BLaER1 (cell line): Measurements from ENCODE around the gene ECE1.
A peak's percentile ranks its signal among the peaks of the same experiment; 100 is the strongest.

ENCODE experiments used
- H3K27ac ChIP-seq: shearing (Covaris generic); formaldehyde crosslinking; 2 replicates; pipeline ENCODE4 v1.8.1; 2022
- H3K27me3 ChIP-seq: shearing (Covaris generic); formaldehyde crosslinking; 2 replicates; pipeline ENCODE4 v1.8.1; 2022
- H3K36me3 ChIP-seq: shearing (Covaris generic); formaldehyde crosslinking; 2 replicates; pipeline ENCODE4 v1.8.1; 2022
- H3K4me1 ChIP-seq: shearing (Covaris generic); formaldehyde crosslinking; 2 replicates; pipeline ENCODE4 v1.8.1; 2022
- H3K4me2 ChIP-seq: shearing (Covaris generic); formaldehyde crosslinking; 2 replicates; pipeline ENCODE4 v1.8.1; 2022
- H3K4me3 ChIP-seq: shearing (Covaris generic); formaldehyde crosslinking; 2 replicates; pipeline ENCODE4 v1.8.1; 2022
- H3K9ac ChIP-seq: shearing (Covaris generic); formaldehyde crosslinking; 2 replicates; pipeline ENCODE4 v1.8.1; 2022
- H3K9me3 ChIP-seq: shearing (Covaris generic); formaldehyde crosslinking; 2 replicates; pipeline ENCODE4 v1.8.1; 2022
- H4K20me1 ChIP-seq: shearing (Covaris generic); formaldehyde crosslinking; 2 replicates; pipeline ENCODE4 v1.8.1; 2022
- Cebpa-rat ChIP-seq: shearing (Covaris generic); IDR thresholded peaks from 2 replicates; pipeline ENCODE4 v1.8.1; 2022

The ECE1 gene

DNA sequence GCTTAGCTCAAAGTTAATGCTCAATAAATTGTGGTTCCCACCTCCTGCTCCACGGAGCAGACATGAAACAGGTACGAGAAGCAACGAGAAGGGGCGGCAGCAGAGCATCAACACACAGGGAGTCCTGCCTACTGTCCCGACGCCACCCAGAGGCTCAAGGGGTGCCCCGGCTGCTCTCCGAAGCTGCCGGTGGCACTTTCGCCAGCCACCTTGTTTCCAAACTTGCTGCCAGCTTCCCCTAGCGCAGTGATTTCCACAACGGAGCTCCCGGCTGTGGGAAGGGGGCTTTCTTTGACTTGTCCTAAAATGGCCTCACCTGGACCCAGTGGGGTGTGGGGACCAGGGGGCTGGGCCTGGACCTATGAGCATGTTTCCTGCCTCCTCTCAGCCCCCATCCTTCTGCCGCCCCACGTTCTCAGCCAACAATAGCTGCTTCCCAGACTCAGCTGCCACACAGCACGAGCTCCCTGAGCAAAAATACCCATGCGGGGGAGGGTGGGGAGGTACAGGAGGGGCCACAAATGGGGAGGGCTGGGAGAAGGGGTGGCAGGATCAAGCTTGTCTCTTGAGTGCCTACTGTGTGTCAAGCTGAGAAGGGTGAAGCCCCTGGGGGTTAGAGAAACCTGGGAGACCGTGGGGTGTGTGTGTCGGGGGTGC is 35.6 kb upstream of the ECE1 start:
- Histone ChIP-seq H3K4me2 (peak overlapping the region; percentile 86), H3K27me3 (no peaks in the 10 kb centered on the region), H3K4me3 (no peak overlapping the region), H3K4me1 (peaks cover 74% of the 10 kb centered on the region), H4K20me1 (peaks cover 11% of the 10 kb centered on the region; the same call in 1 of the 2 replicates), H3K9ac (peak overlapping the region; percentile 34; the same call in 1 of the 2 replicates), H3K36me3 (no peaks in the 10 kb centered on the region), H3K9me3 (no peaks in the 10 kb centered on the region), H3K27ac (peak overlapping the region; percentile 75)
- TF ChIP-seq Cebpa-rat = no peak

DNA sequence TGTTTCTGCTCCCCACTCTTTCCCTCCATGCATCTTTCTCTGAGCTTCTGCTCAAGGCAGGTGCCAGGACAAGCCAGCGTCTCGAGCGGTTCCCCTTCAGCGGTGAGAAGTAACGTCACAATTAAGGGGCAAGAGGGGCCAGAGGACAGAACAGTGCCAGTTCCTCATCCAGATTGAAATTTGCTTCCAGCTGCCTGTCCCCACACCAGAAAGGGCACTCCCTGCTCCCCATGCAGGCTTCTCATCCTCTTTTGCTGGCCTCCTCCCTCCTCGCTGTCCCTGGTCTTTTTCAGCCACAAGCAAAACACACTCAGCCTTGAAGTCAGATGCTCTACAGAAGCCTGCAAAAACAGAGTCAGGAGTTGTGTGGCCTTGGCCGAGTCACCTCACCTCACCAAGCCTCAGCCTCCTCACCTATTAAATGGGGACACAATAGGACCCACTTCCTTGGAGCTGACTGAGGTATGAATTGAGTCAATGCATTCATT is 35.0 kb upstream of the ECE1 start:
- Histone ChIP-seq H3K4me2 (peak overlapping the region; percentile 86), H3K27me3 (no peaks in the 10 kb centered on the region), H4K20me1 (peaks cover 11% of the 10 kb centered on the region; the same call in 1 of the 2 replicates), H3K9ac (peak overlapping the region; percentile 34; the same call in 1 of the 2 replicates), H3K9me3 (no peaks in the 10 kb centered on the region), H3K4me1 (peaks cover 80% of the 10 kb centered on the region), H3K4me3 (peak overlapping the region; percentile 30; the same call in 1 of the 2 replicates), H3K36me3 (no peaks in the 10 kb centered on the region), H3K27ac (peak overlapping the region; percentile 75)
- TF ChIP-seq Cebpa-rat = peak; percentile 5; the same call in 1 of the 2 replicates

- peak overlapping the region; percentile 86 for H3K4me2 ChIP-seq
- H3K9ac ChIP-seq = peak overlapping the region; percentile 34; the same call in 1 of the 2 replicates
- peak overlapping the region; percentile 75 for H3K27ac ChIP-seq
- H3K9me3 ChIP-seq = no peaks in the 10 kb centered on the region
- H3K27me3 ChIP-seq = no peaks in the 10 kb centered on the region
- peak; percentile 93 for TF ChIP-seq Cebpa-rat
- H3K4me1 ChIP-seq = peaks cover 82% of the 10 kb centered on the region
- H3K4me3 ChIP-seq = peak overlapping the region; percentile 30; the same call in 1 of the 2 replicates
- H4K20me1 ChIP-seq = peaks cover 11% of the 10 kb centered on the region; the same call in 1 of the 2 replicates
- H3K36me3 ChIP-seq = no peaks in the 10 kb centered on the region
Observed at GRCh38 chr1:21324368-21325141, 34.3 kb upstream of the ECE1 start.

- H3K4me3 ChIP-seq = no peak overlapping the region
- no peak for TF ChIP-seq Cebpa-rat
- peaks cover 11% of the 10 kb centered on the region; the same call in 1 of the 2 replicates for H4K20me1 ChIP-seq
- H3K27me3 ChIP-seq = no peaks in the 10 kb centered on the region
- no peak overlapping the region for H3K9ac ChIP-seq
- no peaks in the 10 kb centered on the region for H3K9me3 ChIP-seq
- H3K4me1 ChIP-seq = peaks cover 95% of the 10 kb centered on the region
- no peaks in the 10 kb centered on the region for H3K36me3 ChIP-seq
- peak overlapping the region; percentile 86 for H3K4me2 ChIP-seq
- no peak overlapping the region for H3K27ac ChIP-seq
Observed at GRCh38 chr1:21323091-21323490, 32.8 kb upstream of the ECE1 start.

DNA sequence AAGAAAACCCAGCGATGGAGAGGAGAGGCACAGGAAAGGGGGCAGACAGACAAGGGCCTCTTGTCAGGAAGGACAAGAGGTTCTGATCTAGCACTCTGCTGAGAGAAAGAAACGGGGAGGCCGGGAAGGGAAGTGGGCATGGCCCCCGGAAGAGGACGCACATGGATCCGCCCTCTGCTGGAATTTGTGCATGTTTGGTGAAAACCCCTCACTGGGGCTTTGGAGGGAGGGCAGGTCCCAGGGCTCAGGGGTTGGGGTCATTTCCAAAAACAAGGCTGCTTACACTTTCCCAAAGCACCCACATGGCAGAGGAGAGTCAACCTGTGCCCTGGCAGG is 32.4 kb upstream of the ECE1 start:
- Histone ChIP-seq H3K27ac (peak overlapping the region; percentile 71), H3K9me3 (no peaks in the 10 kb centered on the region), H3K36me3 (no peaks in the 10 kb centered on the region), H3K9ac (no peak overlapping the region; the same call in 1 of the 2 replicates), H3K4me2 (peak overlapping the region; percentile 86), H3K27me3 (no peaks in the 10 kb centered on the region), H4K20me1 (peaks cover 10% of the 10 kb centered on the region; the same call in 1 of the 2 replicates), H3K4me1 (peaks cover 98% of the 10 kb centered on the region), H3K4me3 (no peak overlapping the region)
- no peak for TF ChIP-seq Cebpa-rat

DNA sequence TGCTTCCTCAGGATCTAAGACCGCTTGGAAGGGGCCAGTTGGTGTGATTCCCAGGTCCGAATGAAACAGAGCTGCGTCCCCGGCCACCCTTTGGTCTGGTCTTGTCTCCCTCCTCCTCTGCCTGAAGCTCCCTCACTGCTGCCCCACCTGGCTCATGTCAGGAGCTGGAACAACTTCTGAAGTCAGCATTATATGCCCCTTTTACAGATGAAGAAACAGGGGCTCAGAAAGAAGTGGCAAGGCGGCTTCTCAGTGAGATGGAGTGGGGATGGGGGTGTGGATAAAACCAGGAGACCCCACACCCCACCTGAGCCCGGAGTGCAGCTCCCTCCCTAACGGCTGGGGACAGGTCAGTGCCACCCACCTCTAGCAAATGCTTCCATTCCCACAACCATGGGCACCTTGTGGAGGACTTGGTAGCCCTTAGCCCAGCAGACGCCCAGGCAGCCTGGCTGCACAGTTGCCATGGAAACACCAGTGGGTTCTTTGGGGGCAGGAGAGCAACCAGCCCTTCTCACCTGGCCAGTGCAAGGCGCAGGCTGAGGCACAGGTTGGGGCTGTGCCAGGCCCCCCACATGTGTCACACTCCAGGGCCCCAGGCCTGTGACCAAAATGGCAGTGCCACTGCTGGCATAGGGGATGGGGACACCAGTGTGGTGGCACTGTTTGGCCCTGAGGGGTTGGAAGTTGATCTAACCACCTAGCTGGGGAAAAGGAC is 31.9 kb upstream of the ECE1 start:
- no peaks in the 10 kb centered on the region for H3K27me3 ChIP-seq
- H3K9me3 ChIP-seq = no peaks in the 10 kb centered on the region
- no peak overlapping the region; the same call in 1 of the 2 replicates for H3K9ac ChIP-seq
- H4K20me1 ChIP-seq = peaks cover 5% of the 10 kb centered on the region; the same call in 1 of the 2 replicates
- no peak overlapping the region for H3K4me3 ChIP-seq
- H3K27ac ChIP-seq = peak overlapping the region; percentile 71
- no peak for TF ChIP-seq Cebpa-rat
- peak overlapping the region; percentile 86 for H3K4me2 ChIP-seq
- no peaks in the 10 kb centered on the region for H3K36me3 ChIP-seq
- H3K4me1 ChIP-seq = peaks cover 98% of the 10 kb centered on the region

GRCh38 chr1:21320410-21321108 is 30.3 kb upstream of the ECE1 start:
- H3K4me3 ChIP-seq = no peak overlapping the region
- H3K9ac ChIP-seq = no peak overlapping the region
- H3K9me3 ChIP-seq = no peaks in the 10 kb centered on the region
- no peak overlapping the region for H3K4me2 ChIP-seq
- TF ChIP-seq Cebpa-rat = no peak
- peaks cover 86% of the 10 kb centered on the region for H3K4me1 ChIP-seq
- H3K36me3 ChIP-seq = no peaks in the 10 kb centered on the region
- H3K27me3 ChIP-seq = no peaks in the 10 kb centered on the region
- H4K20me1 ChIP-seq = no peaks in the 10 kb centered on the region
- peak overlapping the region; percentile 8; the same call in 1 of the 2 replicates for H3K27ac ChIP-seq

DNA sequence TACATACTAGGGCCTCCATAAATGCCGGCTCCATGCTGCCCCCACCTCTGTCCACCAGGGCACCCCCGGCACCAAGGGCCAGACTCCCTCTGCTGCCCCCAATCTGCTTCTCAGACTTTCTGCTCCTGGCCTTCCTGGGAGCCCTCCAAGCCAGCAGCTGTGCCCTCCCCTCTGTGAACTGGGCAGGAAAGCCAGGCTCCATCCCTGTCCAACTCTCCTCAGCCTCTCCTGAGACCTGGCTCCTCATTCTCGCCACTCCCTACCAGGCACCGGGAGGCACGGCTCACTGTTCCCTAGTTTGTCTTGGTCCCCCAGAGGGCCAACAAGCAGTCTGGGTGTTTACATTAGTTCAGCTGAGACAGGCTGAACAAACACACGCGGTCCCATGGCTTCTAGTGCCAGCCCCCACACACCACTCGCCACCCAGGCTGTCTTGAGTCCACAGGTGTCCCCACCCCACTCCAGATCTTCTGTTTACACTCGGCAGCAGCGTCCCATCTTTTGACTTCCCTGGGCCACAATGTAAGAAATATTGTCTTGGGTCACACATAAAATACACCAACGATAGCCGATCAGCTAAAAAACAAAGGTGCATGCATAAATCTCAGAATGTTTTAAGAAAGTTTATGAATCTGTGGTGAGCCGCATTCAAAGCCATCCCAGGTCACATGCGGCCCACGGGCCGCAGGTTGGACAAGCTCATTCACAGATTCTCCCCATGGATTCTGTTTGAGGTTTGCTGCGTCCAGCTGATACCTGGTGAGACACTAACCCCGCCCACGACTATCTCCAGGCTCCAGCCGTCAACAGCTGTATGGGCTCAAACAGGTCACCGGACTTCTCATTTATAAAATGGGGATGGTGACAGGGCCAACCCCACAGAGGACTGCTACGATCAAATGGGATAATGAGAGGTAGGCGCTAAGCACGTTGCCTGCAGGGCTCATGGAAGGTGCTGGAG is 29.5 kb upstream of the ECE1 start:
- TF ChIP-seq Cebpa-rat = no peak
- Histone ChIP-seq H4K20me1 (no peaks in the 10 kb centered on the region), H3K27ac (peak overlapping the region; percentile 71), H3K4me2 (peak overlapping the region; percentile 82), H3K9me3 (no peaks in the 10 kb centered on the region), H3K36me3 (no peaks in the 10 kb centered on the region), H3K27me3 (no peaks in the 10 kb centered on the region), H3K9ac (peak overlapping the region; percentile 53; the same call in 1 of the 2 replicates), H3K4me3 (no peak overlapping the region), H3K4me1 (peaks cover 78% of the 10 kb centered on the region)
